Fibroblast of upper back skin (primary cell): ENCODE measurements around the gene RABGAP1L.

Experiments
- DNase-seq: peaks from one replicate; pipeline ENCODE4 v3.0.0-alpha.2; 2013

RABGAP1L gene

GRCh38 chr1:174954073-174954460, 794.7 kb downstream of the RABGAP1L start:
- no peak for DNase-seq

- DNase-seq: no peak
Observed at GRCh38 chr1:174954671-174955669, 795.6 kb downstream of the RABGAP1L start.

- no peak for DNase-seq
Observed at GRCh38 chr1:174956086-174956485, 796.8 kb downstream of the RABGAP1L start.

- no peak for DNase-seq
Observed at GRCh38 chr1:174956976-174957375, 797.7 kb downstream of the RABGAP1L start.

- DNase-seq: no peak
Observed at GRCh38 chr1:174957829-174958228, 798.5 kb downstream of the RABGAP1L start.

- DNase-seq: no peak
Observed at GRCh38 chr1:174958396-174958795, 799.1 kb downstream of the RABGAP1L start.

- no peak for DNase-seq
Observed at GRCh38 chr1:174960362-174960761, 801.0 kb downstream of the RABGAP1L start.

- DNase-seq: no peak
Observed at GRCh38 chr1:174963529-174964125, 804.3 kb downstream of the RABGAP1L start.

GRCh38 chr1:174964261-174964971, 805.1 kb downstream of the RABGAP1L start:
- DNase-seq: no peak

GRCh38 chr1:174964972-174965361, 805.6 kb downstream of the RABGAP1L start:
- no peak for DNase-seq

- DNase-seq: no peak
Observed at GRCh38 chr1:174965362-174966007, 806.2 kb downstream of the RABGAP1L start.

- DNase-seq: no peak
Observed at GRCh38 chr1:174966008-174966572, 806.8 kb downstream of the RABGAP1L start.

- DNase-seq: no peak
Observed at GRCh38 chr1:174967845-174968705, 808.8 kb downstream of the RABGAP1L start.

GRCh38 chr1:174968750-174969244, 809.5 kb downstream of the RABGAP1L start:
- DNase-seq: peak; percentile 88

GRCh38 chr1:174969977-174970376, 810.7 kb downstream of the RABGAP1L start:
- peak; percentile 35 for DNase-seq

GRCh38 chr1:174971466-174971865, 812.1 kb downstream of the RABGAP1L start:
- no peak for DNase-seq

GRCh38 chr1:174971902-174972301, 812.6 kb downstream of the RABGAP1L start:
- DNase-seq: no peak

GRCh38 chr1:174974711-174975119, 815.4 kb downstream of the RABGAP1L start:
- DNase-seq: no peak

GRCh38 chr1:174975764-174976163, 816.4 kb downstream of the RABGAP1L start:
- DNase-seq: no peak

- peak; percentile 44 for DNase-seq
Observed at GRCh38 chr1:174976436-174977108, 817.3 kb downstream of the RABGAP1L start.
